HEK293 (cell line): ENCODE results near the gene RETREG2.

ENCODE experiments used
- EGR2 ChIP-seq: fragments of 450-650 bp; formaldehyde crosslinking; IDR thresholded peaks from 2 replicates; pipeline ENCODE4 v1.5.1; 2016; ENCODE audit warnings: low read depth, missing biosample characterization, missing genetic modification characterization
- GLIS1 ChIP-seq: fragments of 450-650 bp; formaldehyde crosslinking; IDR thresholded peaks from 2 replicates; pipeline ENCODE4 v1.5.1; 2016; ENCODE audit warnings: missing biosample characterization, missing genetic modification characterization
- GLIS2 ChIP-seq: fragments of 450-650 bp; formaldehyde crosslinking; IDR thresholded peaks from 2 replicates; pipeline ENCODE4 v1.5.1; 2016; ENCODE audit warnings: missing biosample characterization, missing genetic modification characterization
- KLF16 ChIP-seq: fragments of 450-650 bp; formaldehyde crosslinking; IDR thresholded peaks from 2 replicates; pipeline ENCODE4 v1.5.1; 2017; ENCODE audit warnings: missing biosample characterization, missing genetic modification characterization
- SCRT1 ChIP-seq: fragments of 450-650 bp; formaldehyde crosslinking; IDR thresholded peaks from 2 replicates; pipeline ENCODE4 v1.5.1; 2016; ENCODE audit warnings: missing biosample characterization, missing genetic modification characterization, borderline replicate concordance
- SP2 ChIP-seq: fragments of 450-650 bp; formaldehyde crosslinking; IDR thresholded peaks from 2 replicates; pipeline ENCODE4 v1.5.1; 2016; ENCODE audit warnings: missing biosample characterization, missing genetic modification characterization
- SP7 ChIP-seq: fragments of 450-650 bp; formaldehyde crosslinking; IDR thresholded peaks from 2 replicates; pipeline ENCODE4 v1.5.1; 2016; ENCODE audit warnings: missing biosample characterization, missing genetic modification characterization
- ZBTB20 ChIP-seq: fragments of 450-650 bp; formaldehyde crosslinking; IDR thresholded peaks from 2 replicates; pipeline ENCODE4 v1.5.1; 2016; ENCODE audit warnings: missing biosample characterization, missing genetic modification characterization
- ZBTB7A ChIP-seq: fragments of 450-650 bp; formaldehyde crosslinking; IDR thresholded peaks from 2 replicates; pipeline ENCODE4 v1.5.1; 2016; ENCODE audit warnings: low read depth, missing biosample characterization, missing genetic modification characterization
- ZBTB8A ChIP-seq: fragments of 450-650 bp; formaldehyde crosslinking; IDR thresholded peaks from 2 replicates; pipeline ENCODE4 v1.5.1; 2016; ENCODE audit warnings: missing biosample characterization, missing genetic modification characterization
- ZFP41 ChIP-seq: fragments of 450-650 bp; formaldehyde crosslinking; IDR thresholded peaks from 2 replicates; pipeline ENCODE4 v1.5.1; 2016; ENCODE audit warnings: missing biosample characterization, missing genetic modification characterization, borderline replicate concordance
- ZNF239 ChIP-seq: fragments of 450-650 bp; formaldehyde crosslinking; IDR thresholded peaks from 2 replicates; pipeline ENCODE4 v1.5.1; 2016; ENCODE audit warnings: missing biosample characterization, missing genetic modification characterization
- ZNF416 ChIP-seq: fragments of 450-650 bp; formaldehyde crosslinking; IDR thresholded peaks from 2 replicates; pipeline ENCODE4 v1.5.1; 2016; ENCODE audit warnings: missing biosample characterization, missing genetic modification characterization
- ZNF473 ChIP-seq: fragments of 450-650 bp; formaldehyde crosslinking; IDR thresholded peaks from 2 replicates; pipeline ENCODE4 v1.5.1; 2017; ENCODE audit warnings: missing biosample characterization, missing genetic modification characterization
- ZNF549 ChIP-seq: fragments of 450-650 bp; IDR thresholded peaks from 2 replicates; pipeline ENCODE4 v1.5.1; 2018; ENCODE audit warnings: missing biosample characterization, missing genetic modification characterization, mild to moderate bottlenecking, inconsistent platforms, moderate library complexity
- ZNF571 ChIP-seq: fragments of 450-650 bp; formaldehyde crosslinking; IDR thresholded peaks from 2 replicates; pipeline ENCODE4 v1.5.0; 2017; ENCODE audit warnings: missing biosample characterization, missing genetic modification characterization
- ZNF660 ChIP-seq: fragments of 450-650 bp; IDR thresholded peaks from 2 replicates; pipeline ENCODE4 v1.5.1; 2018; ENCODE audit warnings: missing biosample characterization, mild to moderate bottlenecking, missing genetic modification characterization
- ZNF76 ChIP-seq: fragments of 450-650 bp; formaldehyde crosslinking; IDR thresholded peaks from 2 replicates; pipeline ENCODE4; 2016; ENCODE audit warnings: low read depth, missing biosample characterization, missing genetic modification characterization, borderline replicate concordance
- ZNF776 ChIP-seq: fragments of 450-650 bp; formaldehyde crosslinking; IDR thresholded peaks from 2 replicates; pipeline ENCODE4 v1.5.0; 2017; ENCODE audit warnings: missing biosample characterization, missing genetic modification characterization, borderline replicate concordance
- ZNF791 ChIP-seq: fragments of 450-650 bp; formaldehyde crosslinking; IDR thresholded peaks from 2 replicates; pipeline ENCODE4 v1.5.1; 2016; ENCODE audit warnings: missing biosample characterization, missing genetic modification characterization
- ZSCAN16 ChIP-seq: fragments of 450-650 bp; formaldehyde crosslinking; IDR thresholded peaks from 2 replicates; pipeline ENCODE4 v1.5.1; 2016; ENCODE audit warnings: missing biosample characterization, missing genetic modification characterization
- ZSCAN23 ChIP-seq: fragments of 450-650 bp; formaldehyde crosslinking; IDR thresholded peaks from 2 replicates; pipeline ENCODE4 v1.5.1; 2016; ENCODE audit warnings: missing biosample characterization, missing genetic modification characterization
- TF ChIP-seq, protein P1 (sequence below): fragments of 450-650 bp; formaldehyde crosslinking; IDR thresholded peaks from 2 replicates; pipeline ENCODE4 v1.5.1; 2016; ENCODE audit warnings: missing biosample characterization, missing genetic modification characterization
- TF ChIP-seq, protein P2 (sequence below): fragments of 450-650 bp; formaldehyde crosslinking; IDR thresholded peaks from 2 replicates; pipeline ENCODE4 v1.5.1; 2016; ENCODE audit warnings: missing biosample characterization, missing genetic modification characterization, borderline replicate concordance
- TF ChIP-seq, protein P3 (sequence below): fragments of 450-650 bp; formaldehyde crosslinking; IDR thresholded peaks from 2 replicates; pipeline ENCODE4 v1.5.1; 2017; ENCODE audit warnings: missing biosample characterization, missing genetic modification characterization
- TF ChIP-seq, protein P4 (sequence below): fragments of 450-650 bp; formaldehyde crosslinking; IDR thresholded peaks from 2 replicates; pipeline ENCODE4 v1.5.1; 2016; ENCODE audit warnings: missing biosample characterization, missing genetic modification characterization
- TF ChIP-seq, protein P5 (sequence below): fragments of 450-650 bp; formaldehyde crosslinking; optimal IDR thresholded peaks from 2 replicates; pipeline ENCODE3; 2016; ENCODE audit warnings: missing biosample characterization, mild to moderate bottlenecking, missing genetic modification characterization
- TF ChIP-seq, protein P6 (sequence below): fragments of 450-650 bp; formaldehyde crosslinking; IDR thresholded peaks from 2 replicates; pipeline ENCODE4 v1.5.1; 2016; ENCODE audit warnings: missing biosample characterization, missing genetic modification characterization

Gene RETREG2

DNA sequence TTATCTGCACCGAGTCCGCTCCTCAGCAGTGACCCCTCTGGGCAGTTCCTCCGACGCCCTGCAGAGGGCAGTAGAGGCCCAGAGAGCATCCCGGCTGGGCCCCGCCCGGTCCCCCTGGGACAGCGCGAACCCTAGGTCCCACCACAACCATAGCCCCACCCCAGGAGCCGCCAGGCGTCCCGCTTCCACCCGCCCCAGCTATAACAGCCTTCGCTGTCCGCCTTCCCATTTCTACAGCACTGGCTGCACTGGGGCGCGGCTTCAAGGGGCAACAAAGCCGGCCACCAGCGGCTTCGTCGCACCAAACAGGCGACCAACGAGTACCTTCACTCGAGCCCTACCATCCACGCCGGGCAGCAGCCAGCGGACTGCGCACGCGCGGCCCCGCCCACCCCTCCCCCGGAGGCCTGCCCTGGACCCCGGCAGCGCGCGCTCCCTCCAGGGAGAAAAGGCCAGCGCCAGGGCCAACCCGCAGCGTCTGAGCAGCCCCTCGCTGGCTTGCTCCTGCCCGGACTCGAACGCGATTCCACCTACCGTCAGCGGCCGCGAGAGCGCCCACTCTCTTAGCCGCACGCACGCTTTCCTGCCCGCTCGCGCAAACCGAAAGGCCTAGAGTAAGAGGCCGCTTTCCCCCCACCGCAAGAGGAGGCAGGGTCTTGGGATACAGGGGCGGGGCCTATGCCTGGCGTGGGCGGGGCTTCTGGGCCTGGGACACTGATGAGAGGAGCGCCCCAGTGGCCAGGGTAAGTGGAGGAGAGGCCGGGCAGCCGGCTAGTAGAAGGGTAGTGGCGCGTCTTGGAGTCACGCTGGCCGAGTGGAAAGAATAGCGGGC, 17.7 kb upstream of the RETREG2 start, which contains the start of gene NHEJ1 (continued):
- TF ChIP-seq, protein P1, sequence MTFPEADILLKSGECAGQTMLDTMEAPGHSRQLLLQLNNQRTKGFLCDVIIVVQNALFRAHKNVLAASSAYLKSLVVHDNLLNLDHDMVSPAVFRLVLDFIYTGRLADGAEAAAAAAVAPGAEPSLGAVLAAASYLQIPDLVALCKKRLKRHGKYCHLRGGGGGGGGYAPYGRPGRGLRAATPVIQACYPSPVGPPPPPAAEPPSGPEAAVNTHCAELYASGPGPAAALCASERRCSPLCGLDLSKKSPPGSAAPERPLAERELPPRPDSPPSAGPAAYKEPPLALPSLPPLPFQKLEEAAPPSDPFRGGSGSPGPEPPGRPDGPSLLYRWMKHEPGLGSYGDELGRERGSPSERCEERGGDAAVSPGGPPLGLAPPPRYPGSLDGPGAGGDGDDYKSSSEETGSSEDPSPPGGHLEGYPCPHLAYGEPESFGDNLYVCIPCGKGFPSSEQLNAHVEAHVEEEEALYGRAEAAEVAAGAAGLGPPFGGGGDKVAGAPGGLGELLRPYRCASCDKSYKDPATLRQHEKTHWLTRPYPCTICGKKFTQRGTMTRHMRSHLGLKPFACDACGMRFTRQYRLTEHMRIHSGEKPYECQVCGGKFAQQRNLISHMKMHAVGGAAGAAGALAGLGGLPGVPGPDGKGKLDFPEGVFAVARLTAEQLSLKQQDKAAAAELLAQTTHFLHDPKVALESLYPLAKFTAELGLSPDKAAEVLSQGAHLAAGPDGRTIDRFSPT, result peak; percentile 36; the same call in 1 of the 2 replicates
- TF ChIP-seq ZNF660 (tag by site-specific recombination) (peak; percentile 43; the same call in 1 of the 2 replicates), ZNF76 (peak; percentile 71; the same call in 1 of the 2 replicates), ZBTB7A (tag by site-specific recombination) (peak; percentile 21), ZBTB20 (peak; percentile 46; the same call in 1 of the 2 replicates), ZNF473 (tag by site-specific recombination) (no peak), GLIS1 (tag by site-specific recombination) (peak; percentile 89), SP7 (peak; percentile 64; the same call in 1 of the 2 replicates), SCRT1 (tag by site-specific recombination) (no peak), EGR2 (tag by site-specific recombination) (peak; percentile 34; the same call in 1 of the 2 replicates), KLF16 (tag by site-specific recombination) (peak; percentile 65), ZFP41 (tag by site-specific recombination) (no peak), ZNF791 (no peak), ZSCAN16 (tag by site-specific recombination) (no peak), ZNF776 (no peak), ZNF239 (no peak), ZNF571 (no peak), SP2 (peak; percentile 72), ZNF416 (tag by site-specific recombination) (no peak), ZSCAN23 (tag by site-specific recombination) (no peak), ZNF549 (tag by site-specific recombination) (no peak), ZBTB8A (tag by site-specific recombination) (peak; percentile 74), GLIS2 (tag by site-specific recombination) (peak; percentile 92)
- TF ChIP-seq, protein P2, sequence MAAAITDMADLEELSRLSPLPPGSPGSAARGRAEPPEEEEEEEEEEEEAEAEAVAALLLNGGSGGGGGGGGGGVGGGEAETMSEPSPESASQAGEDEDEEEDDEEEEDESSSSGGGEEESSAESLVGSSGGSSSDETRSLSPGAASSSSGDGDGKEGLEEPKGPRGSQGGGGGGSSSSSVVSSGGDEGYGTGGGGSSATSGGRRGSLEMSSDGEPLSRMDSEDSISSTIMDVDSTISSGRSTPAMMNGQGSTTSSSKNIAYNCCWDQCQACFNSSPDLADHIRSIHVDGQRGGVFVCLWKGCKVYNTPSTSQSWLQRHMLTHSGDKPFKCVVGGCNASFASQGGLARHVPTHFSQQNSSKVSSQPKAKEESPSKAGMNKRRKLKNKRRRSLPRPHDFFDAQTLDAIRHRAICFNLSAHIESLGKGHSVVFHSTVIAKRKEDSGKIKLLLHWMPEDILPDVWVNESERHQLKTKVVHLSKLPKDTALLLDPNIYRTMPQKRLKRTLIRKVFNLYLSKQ (tag by site-specific recombination), result no peak
- TF ChIP-seq, protein P3, sequence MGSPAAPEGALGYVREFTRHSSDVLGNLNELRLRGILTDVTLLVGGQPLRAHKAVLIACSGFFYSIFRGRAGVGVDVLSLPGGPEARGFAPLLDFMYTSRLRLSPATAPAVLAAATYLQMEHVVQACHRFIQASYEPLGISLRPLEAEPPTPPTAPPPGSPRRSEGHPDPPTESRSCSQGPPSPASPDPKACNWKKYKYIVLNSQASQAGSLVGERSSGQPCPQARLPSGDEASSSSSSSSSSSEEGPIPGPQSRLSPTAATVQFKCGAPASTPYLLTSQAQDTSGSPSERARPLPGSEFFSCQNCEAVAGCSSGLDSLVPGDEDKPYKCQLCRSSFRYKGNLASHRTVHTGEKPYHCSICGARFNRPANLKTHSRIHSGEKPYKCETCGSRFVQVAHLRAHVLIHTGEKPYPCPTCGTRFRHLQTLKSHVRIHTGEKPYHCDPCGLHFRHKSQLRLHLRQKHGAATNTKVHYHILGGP (tag by site-specific recombination), result no peak
- TF ChIP-seq, protein P4, sequence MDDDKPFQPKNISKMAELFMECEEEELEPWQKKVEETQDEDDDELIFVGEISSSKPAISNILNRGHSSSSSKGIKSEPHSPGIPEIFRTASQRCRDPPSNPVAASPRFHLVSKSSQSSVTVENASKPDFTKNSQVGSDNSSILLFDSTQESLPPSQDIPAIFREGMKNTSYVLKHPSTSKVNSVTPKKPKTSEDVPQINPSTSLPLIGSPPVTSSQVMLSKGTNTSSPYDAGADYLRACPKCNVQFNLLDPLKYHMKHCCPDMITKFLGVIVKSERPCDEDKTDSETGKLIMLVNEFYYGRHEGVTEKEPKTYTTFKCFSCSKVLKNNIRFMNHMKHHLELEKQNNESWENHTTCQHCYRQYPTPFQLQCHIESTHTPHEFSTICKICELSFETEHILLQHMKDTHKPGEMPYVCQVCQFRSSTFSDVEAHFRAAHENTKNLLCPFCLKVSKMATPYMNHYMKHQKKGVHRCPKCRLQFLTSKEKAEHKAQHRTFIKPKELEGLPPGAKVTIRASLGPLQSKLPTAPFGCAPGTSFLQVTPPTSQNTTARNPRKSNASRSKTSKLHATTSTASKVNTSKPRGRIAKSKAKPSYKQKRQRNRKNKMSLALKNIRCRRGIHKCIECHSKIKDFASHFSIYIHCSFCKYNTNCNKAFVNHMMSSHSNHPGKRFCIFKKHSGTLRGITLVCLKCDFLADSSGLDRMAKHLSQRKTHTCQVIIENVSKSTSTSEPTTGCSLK (tag by site-specific recombination), result no peak
- TF ChIP-seq, protein P5, sequence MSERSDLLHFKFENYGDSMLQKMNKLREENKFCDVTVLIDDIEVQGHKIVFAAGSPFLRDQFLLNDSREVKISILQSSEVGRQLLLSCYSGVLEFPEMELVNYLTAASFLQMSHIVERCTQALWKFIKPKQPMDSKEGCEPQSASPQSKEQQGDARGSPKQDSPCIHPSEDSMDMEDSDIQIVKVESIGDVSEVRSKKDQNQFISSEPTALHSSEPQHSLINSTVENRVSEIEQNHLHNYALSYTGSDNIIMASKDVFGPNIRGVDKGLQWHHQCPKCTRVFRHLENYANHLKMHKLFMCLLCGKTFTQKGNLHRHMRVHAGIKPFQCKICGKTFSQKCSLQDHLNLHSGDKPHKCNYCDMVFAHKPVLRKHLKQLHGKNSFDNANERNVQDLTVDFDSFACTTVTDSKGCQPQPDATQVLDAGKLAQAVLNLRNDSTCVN (tag by site-specific recombination), result peak; percentile 83
- TF ChIP-seq, protein P6, sequence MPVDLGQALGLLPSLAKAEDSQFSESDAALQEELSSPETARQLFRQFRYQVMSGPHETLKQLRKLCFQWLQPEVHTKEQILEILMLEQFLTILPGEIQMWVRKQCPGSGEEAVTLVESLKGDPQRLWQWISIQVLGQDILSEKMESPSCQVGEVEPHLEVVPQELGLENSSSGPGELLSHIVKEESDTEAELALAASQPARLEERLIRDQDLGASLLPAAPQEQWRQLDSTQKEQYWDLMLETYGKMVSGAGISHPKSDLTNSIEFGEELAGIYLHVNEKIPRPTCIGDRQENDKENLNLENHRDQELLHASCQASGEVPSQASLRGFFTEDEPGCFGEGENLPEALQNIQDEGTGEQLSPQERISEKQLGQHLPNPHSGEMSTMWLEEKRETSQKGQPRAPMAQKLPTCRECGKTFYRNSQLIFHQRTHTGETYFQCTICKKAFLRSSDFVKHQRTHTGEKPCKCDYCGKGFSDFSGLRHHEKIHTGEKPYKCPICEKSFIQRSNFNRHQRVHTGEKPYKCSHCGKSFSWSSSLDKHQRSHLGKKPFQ (tag by site-specific recombination), result no peak
